H1 (cell line): ENCODE data around the gene FAM193B. TPM values are rescaled to one million over a fixed set of nuclear protein-coding genes. Genes with fewer than 3 reads are reported as not detected.

Experiments
- FOSL1 ChIP-seq: IDR thresholded peaks from 2 replicates; pipeline ENCODE4 v1.6.1; 2011; ENCODE audit warnings: mild to moderate bottlenecking, low read depth, low read length, moderate library complexity; ENCODE audit not compliant: insufficient read depth
- MAFK ChIP-seq: IDR thresholded peaks from 2 replicates; pipeline ENCODE4 v1.6.1; 2012; ENCODE audit warnings: low read depth, mild to moderate bottlenecking, improper control_type of control experiment, low read length
- TAF7 ChIP-seq: optimal IDR thresholded peaks from 2 replicates; pipeline ENCODE3; 2011; ENCODE audit warnings: low read depth, mild to moderate bottlenecking, inconsistent platforms, low read length, moderate library complexity, borderline replicate concordance
- TEAD4 ChIP-seq: IDR thresholded peaks from 2 replicates; pipeline ENCODE4 v1.6.1; 2012; ENCODE audit warnings: low read depth, low read length, inconsistent platforms, mixed read lengths
- polyA plus RNA-seq, 7 experiments: library from polyadenylated mRNA; depleted of rRNA in 3 of 7; stranded (reverse) in 5 of 7; unstranded in 2 of 7; fragments of >200 nt in 5 of 7; fragments of 200-250 nt in 2 of 7; gene quantifications; 1 replicate in 5 of 7; 2 replicates in 1 of 7; 4 replicates in 1 of 7; pipeline versions ENCODE4 v1.2.1 to v1.2.3, GENCODE V29; 2011 to 2013; ENCODE audit warnings: missing spikeins in 2 of 7, mixed read lengths in 2 of 7
- total RNA-seq: library from RNA; stranded (reverse); fragmentation: NEBNext Ultra II Directional; extraction: Animal tissue kit (Norgen Biotek cat#: 25700); gene quantifications from 2 replicates; pipeline ENCODE4 v1.2.1, GENCODE V29; 2021
- TF ChIP-seq, protein P1 (sequence below): fragments of 300-600 bp; sonication (generic); IDR thresholded peaks from 2 replicates; pipeline ENCODE4 v1.7.1; 2012; ENCODE audit warnings: low read length, moderate library complexity, mild to moderate bottlenecking, inconsistent platforms; ENCODE audit not compliant: insufficient replicate concordance
- TF ChIP-seq, protein P2 (sequence below): IDR thresholded peaks from 2 replicates; pipeline ENCODE4 v1.6.1; 2011; ENCODE audit warnings: low read depth, mild to moderate bottlenecking, low read length; ENCODE audit not compliant: insufficient read depth

Gene FAM193B
- total and polyA plus RNA-seq, 2 of the 8 experiments (the other 6 are each of a cell fraction or from before 2014, with no cell fraction given) = 49.9 to 69.8 TPM

DNA sequence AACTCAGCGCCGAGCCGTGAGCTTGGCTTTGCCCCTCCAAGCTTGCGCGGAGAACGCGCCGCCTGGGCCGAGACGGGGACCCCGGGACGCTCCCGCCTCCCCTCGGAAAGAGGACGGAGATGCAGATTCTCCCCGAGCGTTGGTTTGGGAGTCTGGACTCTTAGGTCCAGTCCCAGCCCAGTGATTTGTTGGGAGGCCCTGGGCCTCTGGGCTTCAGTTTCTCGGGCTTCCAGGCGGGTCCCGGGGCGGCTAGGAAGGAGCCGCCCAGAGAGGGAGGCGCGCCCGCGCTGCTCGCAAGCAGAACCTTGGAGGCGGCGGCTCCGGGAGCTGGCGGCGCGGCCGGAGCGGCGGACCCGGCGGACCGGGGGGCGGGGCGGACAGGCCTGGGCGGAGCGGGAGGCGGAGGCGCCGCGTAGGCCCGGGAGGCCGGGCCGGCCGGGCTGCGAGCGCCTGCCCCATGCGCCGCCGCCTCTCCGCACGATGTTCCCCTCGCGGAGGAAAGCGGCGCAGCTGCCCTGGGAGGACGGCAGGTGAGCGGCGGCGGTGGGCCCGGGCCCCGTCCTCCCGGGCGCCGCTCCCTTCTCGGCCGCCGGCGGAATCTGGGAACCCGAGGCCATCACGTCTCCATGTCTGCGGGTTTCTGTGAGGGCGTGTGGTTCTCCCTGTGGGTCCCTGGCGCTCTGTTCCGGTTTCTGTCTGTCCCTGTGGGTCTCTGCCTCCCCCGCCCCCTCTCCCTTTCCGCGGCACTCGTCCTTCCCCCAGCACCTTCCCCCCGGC, 45.6 kb upstream of the FAM193B start, which contains the start of gene B4GALT7 (continued):
- TF ChIP-seq, protein P1, sequence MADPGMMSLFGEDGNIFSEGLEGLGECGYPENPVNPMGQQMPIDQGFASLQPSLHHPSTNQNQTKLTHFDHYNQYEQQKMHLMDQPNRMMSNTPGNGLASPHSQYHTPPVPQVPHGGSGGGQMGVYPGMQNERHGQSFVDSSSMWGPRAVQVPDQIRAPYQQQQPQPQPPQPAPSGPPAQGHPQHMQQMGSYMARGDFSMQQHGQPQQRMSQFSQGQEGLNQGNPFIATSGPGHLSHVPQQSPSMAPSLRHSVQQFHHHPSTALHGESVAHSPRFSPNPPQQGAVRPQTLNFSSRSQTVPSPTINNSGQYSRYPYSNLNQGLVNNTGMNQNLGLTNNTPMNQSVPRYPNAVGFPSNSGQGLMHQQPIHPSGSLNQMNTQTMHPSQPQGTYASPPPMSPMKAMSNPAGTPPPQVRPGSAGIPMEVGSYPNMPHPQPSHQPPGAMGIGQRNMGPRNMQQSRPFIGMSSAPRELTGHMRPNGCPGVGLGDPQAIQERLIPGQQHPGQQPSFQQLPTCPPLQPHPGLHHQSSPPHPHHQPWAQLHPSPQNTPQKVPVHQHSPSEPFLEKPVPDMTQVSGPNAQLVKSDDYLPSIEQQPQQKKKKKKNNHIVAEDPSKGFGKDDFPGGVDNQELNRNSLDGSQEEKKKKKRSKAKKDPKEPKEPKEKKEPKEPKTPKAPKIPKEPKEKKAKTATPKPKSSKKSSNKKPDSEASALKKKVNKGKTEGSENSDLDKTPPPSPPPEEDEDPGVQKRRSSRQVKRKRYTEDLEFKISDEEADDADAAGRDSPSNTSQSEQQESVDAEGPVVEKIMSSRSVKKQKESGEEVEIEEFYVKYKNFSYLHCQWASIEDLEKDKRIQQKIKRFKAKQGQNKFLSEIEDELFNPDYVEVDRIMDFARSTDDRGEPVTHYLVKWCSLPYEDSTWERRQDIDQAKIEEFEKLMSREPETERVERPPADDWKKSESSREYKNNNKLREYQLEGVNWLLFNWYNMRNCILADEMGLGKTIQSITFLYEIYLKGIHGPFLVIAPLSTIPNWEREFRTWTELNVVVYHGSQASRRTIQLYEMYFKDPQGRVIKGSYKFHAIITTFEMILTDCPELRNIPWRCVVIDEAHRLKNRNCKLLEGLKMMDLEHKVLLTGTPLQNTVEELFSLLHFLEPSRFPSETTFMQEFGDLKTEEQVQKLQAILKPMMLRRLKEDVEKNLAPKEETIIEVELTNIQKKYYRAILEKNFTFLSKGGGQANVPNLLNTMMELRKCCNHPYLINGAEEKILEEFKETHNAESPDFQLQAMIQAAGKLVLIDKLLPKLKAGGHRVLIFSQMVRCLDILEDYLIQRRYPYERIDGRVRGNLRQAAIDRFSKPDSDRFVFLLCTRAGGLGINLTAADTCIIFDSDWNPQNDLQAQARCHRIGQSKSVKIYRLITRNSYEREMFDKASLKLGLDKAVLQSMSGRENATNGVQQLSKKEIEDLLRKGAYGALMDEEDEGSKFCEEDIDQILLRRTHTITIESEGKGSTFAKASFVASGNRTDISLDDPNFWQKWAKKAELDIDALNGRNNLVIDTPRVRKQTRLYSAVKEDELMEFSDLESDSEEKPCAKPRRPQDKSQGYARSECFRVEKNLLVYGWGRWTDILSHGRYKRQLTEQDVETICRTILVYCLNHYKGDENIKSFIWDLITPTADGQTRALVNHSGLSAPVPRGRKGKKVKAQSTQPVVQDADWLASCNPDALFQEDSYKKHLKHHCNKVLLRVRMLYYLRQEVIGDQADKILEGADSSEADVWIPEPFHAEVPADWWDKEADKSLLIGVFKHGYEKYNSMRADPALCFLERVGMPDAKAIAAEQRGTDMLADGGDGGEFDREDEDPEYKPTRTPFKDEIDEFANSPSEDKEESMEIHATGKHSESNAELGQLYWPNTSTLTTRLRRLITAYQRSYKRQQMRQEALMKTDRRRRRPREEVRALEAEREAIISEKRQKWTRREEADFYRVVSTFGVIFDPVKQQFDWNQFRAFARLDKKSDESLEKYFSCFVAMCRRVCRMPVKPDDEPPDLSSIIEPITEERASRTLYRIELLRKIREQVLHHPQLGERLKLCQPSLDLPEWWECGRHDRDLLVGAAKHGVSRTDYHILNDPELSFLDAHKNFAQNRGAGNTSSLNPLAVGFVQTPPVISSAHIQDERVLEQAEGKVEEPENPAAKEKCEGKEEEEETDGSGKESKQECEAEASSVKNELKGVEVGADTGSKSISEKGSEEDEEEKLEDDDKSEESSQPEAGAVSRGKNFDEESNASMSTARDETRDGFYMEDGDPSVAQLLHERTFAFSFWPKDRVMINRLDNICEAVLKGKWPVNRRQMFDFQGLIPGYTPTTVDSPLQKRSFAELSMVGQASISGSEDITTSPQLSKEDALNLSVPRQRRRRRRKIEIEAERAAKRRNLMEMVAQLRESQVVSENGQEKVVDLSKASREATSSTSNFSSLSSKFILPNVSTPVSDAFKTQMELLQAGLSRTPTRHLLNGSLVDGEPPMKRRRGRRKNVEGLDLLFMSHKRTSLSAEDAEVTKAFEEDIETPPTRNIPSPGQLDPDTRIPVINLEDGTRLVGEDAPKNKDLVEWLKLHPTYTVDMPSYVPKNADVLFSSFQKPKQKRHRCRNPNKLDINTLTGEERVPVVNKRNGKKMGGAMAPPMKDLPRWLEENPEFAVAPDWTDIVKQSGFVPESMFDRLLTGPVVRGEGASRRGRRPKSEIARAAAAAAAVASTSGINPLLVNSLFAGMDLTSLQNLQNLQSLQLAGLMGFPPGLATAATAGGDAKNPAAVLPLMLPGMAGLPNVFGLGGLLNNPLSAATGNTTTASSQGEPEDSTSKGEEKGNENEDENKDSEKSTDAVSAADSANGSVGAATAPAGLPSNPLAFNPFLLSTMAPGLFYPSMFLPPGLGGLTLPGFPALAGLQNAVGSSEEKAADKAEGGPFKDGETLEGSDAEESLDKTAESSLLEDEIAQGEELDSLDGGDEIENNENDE = no peak
- peak; percentile 18 for TF ChIP-seq TAF7
- TF ChIP-seq MAFK = no peak
- TF ChIP-seq TEAD4 = no peak
- TF ChIP-seq, protein P2, sequence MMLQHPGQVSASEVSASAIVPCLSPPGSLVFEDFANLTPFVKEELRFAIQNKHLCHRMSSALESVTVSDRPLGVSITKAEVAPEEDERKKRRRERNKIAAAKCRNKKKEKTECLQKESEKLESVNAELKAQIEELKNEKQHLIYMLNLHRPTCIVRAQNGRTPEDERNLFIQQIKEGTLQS = no peak
- TF ChIP-seq FOSL1 = no peak
